ENCODE measurements around the gene TAF4B.

Gene TAF4B

DNA sequence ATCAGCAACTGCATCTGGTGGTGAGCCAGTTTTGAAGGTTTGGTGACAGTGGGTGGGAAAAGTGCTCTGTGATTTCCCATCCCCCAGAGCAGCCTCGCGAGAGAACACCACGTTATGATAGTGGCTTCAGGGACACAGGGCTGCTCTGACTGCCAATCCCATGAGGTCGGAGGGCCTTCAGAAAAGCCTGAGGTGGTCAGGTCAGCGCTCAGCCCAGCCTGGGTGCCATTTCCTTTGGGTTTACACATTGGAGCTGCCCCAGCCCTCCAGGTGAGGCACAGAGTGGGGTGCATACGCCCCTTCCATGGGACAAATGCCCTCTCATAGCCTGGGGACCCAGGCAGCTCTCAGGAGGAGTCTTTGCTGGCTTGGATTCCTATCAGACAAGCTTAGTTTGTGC lies 195.3 kb downstream of the TAF4B start:
- Histone ChIP-seq H3K4me3 (ENCODE audit: low read depth, low read length, poor library complexity, severe bottlenecking) (no peak overlapping the region), H3K27ac (ENCODE audit: low read depth, low read length, poor library complexity, severe bottlenecking) (no peak overlapping the region), H3K9me3 (ENCODE audit: low read length) (no peaks in the 10 kb centered on the region), H4K20me1 (ENCODE audit: insufficient read depth, low read length) (no peaks in the 10 kb centered on the region), H3K9ac (ENCODE audit: low read length) (no peak overlapping the region), H3K9me2 (ENCODE audit: low read depth, low read length) (no peaks in the 10 kb centered on the region), H2AFZ (ENCODE audit: low read length) (no peak overlapping the region), H3K36me3 (ENCODE audit: insufficient read depth, low read length) (no peaks in the 10 kb centered on the region), H3K27me3 (ENCODE audit: insufficient read depth, low read length) (no peaks in the 10 kb centered on the region), H3K4me1 (ENCODE audit: insufficient read depth, low read length, severe bottlenecking) (no peaks in the 10 kb centered on the region), H3F3A (ENCODE audit: insufficient read depth, low read length) (no peaks in the 10 kb centered on the region), H3K4me2 (ENCODE audit: low read length) (no peak overlapping the region), H3K79me2 (ENCODE audit: insufficient read depth, low read length) (no peaks in the 10 kb centered on the region)
- TF ChIP-seq, protein P1, sequence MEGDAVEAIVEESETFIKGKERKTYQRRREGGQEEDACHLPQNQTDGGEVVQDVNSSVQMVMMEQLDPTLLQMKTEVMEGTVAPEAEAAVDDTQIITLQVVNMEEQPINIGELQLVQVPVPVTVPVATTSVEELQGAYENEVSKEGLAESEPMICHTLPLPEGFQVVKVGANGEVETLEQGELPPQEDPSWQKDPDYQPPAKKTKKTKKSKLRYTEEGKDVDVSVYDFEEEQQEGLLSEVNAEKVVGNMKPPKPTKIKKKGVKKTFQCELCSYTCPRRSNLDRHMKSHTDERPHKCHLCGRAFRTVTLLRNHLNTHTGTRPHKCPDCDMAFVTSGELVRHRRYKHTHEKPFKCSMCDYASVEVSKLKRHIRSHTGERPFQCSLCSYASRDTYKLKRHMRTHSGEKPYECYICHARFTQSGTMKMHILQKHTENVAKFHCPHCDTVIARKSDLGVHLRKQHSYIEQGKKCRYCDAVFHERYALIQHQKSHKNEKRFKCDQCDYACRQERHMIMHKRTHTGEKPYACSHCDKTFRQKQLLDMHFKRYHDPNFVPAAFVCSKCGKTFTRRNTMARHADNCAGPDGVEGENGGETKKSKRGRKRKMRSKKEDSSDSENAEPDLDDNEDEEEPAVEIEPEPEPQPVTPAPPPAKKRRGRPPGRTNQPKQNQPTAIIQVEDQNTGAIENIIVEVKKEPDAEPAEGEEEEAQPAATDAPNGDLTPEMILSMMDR (IDR thresholded peaks at IDR 0.05; ENCODE audit: low read length), result no peak
- TF ChIP-seq EZH2 (IDR thresholded peaks at IDR 0.05; ENCODE audit: borderline replicate concordance, low read length), result no peak

DNA sequence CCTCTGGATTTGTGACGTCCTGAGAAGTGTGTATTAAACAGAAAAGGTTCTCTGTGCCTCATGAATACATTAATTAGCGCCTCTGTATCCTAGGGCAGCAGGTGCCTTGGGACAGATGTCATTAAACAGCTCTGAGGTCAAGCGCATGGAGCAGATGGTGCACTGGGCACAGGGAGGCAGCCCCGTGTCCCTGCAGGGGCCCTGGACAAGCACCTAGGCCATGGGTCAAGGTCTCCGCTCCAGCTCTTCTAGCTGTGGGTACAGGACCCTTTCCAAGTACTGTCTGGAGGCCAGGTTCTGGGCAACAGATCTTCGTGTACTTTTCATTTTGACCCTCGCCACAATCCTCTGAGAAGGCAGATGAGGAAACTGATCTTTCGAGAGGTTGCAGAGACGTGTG lies 195.7 kb downstream of the TAF4B start:
- Histone ChIP-seq H3K4me1 (ENCODE audit: insufficient read depth, low read length, severe bottlenecking) (no peaks in the 10 kb centered on the region), H3K9me3 (ENCODE audit: low read length) (no peaks in the 10 kb centered on the region), H3K27ac (ENCODE audit: low read depth, low read length, poor library complexity, severe bottlenecking) (no peak overlapping the region), H3K9me2 (ENCODE audit: low read depth, low read length) (no peaks in the 10 kb centered on the region), H2AFZ (ENCODE audit: low read length) (no peak overlapping the region), H3K36me3 (ENCODE audit: insufficient read depth, low read length) (no peaks in the 10 kb centered on the region), H3K4me3 (ENCODE audit: low read depth, low read length, poor library complexity, severe bottlenecking) (no peak overlapping the region), H3K79me2 (ENCODE audit: insufficient read depth, low read length) (no peaks in the 10 kb centered on the region), H3K27me3 (ENCODE audit: insufficient read depth, low read length) (no peaks in the 10 kb centered on the region), H4K20me1 (ENCODE audit: insufficient read depth, low read length) (no peaks in the 10 kb centered on the region), H3F3A (ENCODE audit: insufficient read depth, low read length) (no peaks in the 10 kb centered on the region), H3K4me2 (ENCODE audit: low read length) (no peak overlapping the region), H3K9ac (ENCODE audit: low read length) (no peak overlapping the region)
- TF ChIP-seq EZH2 (IDR thresholded peaks at IDR 0.05; ENCODE audit: borderline replicate concordance, low read length), result no peak
- TF ChIP-seq, protein P1 (IDR thresholded peaks at IDR 0.05; ENCODE audit: low read length), result no peak

DNA sequence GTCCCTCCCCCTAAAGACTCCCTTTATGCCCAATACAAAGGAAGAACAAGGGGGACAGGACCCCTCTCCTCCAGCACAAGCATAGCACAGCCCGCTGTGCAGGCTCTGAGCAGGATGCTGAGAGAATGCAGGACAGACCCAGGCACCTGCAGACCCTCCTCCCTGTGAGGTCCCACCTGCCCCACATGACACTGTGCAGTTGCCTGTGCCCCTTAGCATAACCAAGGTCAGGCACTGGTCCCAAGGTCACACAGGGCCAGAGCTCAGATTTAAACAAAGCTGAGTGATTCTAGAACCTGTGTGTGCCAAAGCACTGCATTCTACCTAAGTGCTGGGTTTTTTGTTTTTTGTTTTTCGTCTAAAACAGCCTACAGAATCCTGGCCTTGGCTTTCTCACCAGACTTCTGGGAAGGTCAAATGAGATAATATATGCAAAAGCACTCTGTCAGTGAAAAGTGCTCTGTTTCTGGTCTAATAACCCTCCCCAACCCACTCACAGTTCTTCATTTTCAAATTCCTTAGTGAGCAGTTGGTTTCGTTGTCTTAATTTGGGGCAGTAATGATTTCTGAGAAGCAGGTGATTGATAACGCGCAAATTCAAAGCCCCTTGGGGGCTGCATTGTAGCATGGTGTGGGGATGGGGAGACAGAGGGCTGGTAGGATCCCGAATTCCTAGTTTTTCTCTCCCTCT lies 196.4 kb downstream of the TAF4B start:
- TF ChIP-seq, protein P1 (IDR thresholded peaks at IDR 0.05; ENCODE audit: low read length), result no peak
- no peak for TF ChIP-seq EZH2 (IDR thresholded peaks at IDR 0.05; ENCODE audit: borderline replicate concordance, low read length)
- Histone ChIP-seq H2AFZ (ENCODE audit: low read length) (no peak overlapping the region), H3K36me3 (ENCODE audit: insufficient read depth, low read length) (no peaks in the 10 kb centered on the region), H3K9me3 (ENCODE audit: low read length) (no peaks in the 10 kb centered on the region), H3K27me3 (ENCODE audit: insufficient read depth, low read length) (no peaks in the 10 kb centered on the region), H3K9ac (ENCODE audit: low read length) (no peak overlapping the region), H4K20me1 (ENCODE audit: insufficient read depth, low read length) (no peaks in the 10 kb centered on the region), H3F3A (ENCODE audit: insufficient read depth, low read length) (no peaks in the 10 kb centered on the region), H3K9me2 (ENCODE audit: low read depth, low read length) (no peaks in the 10 kb centered on the region), H3K4me1 (ENCODE audit: insufficient read depth, low read length, severe bottlenecking) (no peaks in the 10 kb centered on the region), H3K4me2 (ENCODE audit: low read length) (no peak overlapping the region), H3K79me2 (ENCODE audit: insufficient read depth, low read length) (no peaks in the 10 kb centered on the region), H3K27ac (ENCODE audit: low read depth, low read length, poor library complexity, severe bottlenecking) (no peak overlapping the region), H3K4me3 (ENCODE audit: low read depth, low read length, poor library complexity, severe bottlenecking) (no peak overlapping the region)

All from OCI-LY1 (cell line).